Upper lobe of right lung (tissue), 1 donor: ENCODE results near the gene CASKIN1. TPM values are rescaled to one million over a fixed set of nuclear protein-coding genes. Genes with fewer than 3 reads are reported as not detected.

Experiments used
- ATAC-seq: fragments of 200-7000 bp; cut with Tn5 transposase; one replicate; pipeline ENCODE4 v1.9.1; 2020; ENCODE audit warnings: mild to moderate bottlenecking, moderate library complexity
- DNase-seq: peaks from one replicate; pipeline ENCODE4 v3.0.0-alpha.2; 2020
- H3K27ac ChIP-seq: fragments of 200-600 bp; one replicate; pipeline ENCODE4 v1.8.0; 2022
- H3K27me3 ChIP-seq: fragments of 200-600 bp; one replicate; pipeline ENCODE4 v1.8.0; 2022; ENCODE audit warnings: mild to moderate bottlenecking
- H3K36me3 ChIP-seq: fragments of 200-600 bp; one replicate; pipeline ENCODE4 v1.8.0; 2022
- H3K4me1 ChIP-seq: fragments of 200-600 bp; one replicate; pipeline ENCODE4 v1.8.0; 2022
- H3K4me3 ChIP-seq: fragments of 200-600 bp; one replicate; pipeline ENCODE4 v1.8.0; 2022; ENCODE audit warnings: mild to moderate bottlenecking
- H3K9me3 ChIP-seq: fragments of 200-600 bp; one replicate; pipeline ENCODE4 v1.8.0; 2022
- intact Hi-C: fragments of 100-400 bp; cut with DNase I; formaldehyde crosslinking; loops from one replicate; pipeline ENCODE4 v1.11.0; 2022
- total RNA-seq: library from RNA; stranded (reverse); fragmentation: NEBNext Ultra II Directional; extraction: Animal tissue kit (Norgen Biotek cat#: 25700); gene quantifications from one replicate; pipeline ENCODE4 v1.2.1, GENCODE V29; 2021
- TF ChIP-seq, protein P1 (sequence below): fragments of 200-600 bp; IDR thresholded peaks from one replicate; pipeline ENCODE4 v1.8.0; 2022; ENCODE audit warnings: antibody characterized with exemption
- donor health status: DM: no; HTN: yes; CAD: no; lungs with severe emphysema.

Gene CASKIN1
- total RNA-seq, 1 donor from 2014 or later, result 0.06 TPM

DNA sequence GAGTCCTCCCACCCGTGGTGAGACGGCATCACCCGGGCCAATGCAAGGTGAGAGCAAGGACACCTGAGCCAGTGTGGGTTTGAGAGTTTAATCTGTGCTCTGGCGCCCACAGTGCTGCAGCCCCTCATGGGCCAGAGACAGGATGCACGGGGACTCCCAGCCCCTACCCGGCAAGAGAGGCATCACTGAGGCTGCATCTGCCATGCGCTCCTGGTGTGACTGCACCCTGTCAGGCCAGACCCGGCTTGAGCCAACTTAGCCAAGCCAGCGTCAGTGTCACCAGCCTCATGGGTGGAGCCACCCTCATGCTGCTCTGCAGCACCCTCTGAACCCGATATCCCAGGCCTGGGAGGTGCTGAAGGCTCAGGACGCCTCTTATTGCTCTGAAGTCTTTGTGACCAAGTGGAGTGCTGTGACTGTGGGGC, 15.5 kb upstream of the CASKIN1 start:
- intact Hi-C loops, result no loop called here
- TF ChIP-seq, protein P1, sequence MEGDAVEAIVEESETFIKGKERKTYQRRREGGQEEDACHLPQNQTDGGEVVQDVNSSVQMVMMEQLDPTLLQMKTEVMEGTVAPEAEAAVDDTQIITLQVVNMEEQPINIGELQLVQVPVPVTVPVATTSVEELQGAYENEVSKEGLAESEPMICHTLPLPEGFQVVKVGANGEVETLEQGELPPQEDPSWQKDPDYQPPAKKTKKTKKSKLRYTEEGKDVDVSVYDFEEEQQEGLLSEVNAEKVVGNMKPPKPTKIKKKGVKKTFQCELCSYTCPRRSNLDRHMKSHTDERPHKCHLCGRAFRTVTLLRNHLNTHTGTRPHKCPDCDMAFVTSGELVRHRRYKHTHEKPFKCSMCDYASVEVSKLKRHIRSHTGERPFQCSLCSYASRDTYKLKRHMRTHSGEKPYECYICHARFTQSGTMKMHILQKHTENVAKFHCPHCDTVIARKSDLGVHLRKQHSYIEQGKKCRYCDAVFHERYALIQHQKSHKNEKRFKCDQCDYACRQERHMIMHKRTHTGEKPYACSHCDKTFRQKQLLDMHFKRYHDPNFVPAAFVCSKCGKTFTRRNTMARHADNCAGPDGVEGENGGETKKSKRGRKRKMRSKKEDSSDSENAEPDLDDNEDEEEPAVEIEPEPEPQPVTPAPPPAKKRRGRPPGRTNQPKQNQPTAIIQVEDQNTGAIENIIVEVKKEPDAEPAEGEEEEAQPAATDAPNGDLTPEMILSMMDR, result no peak
- H3K4me3 ChIP-seq, result no peak overlapping the region
- no peak for DNase-seq
- peaks cover 24% of the 10 kb centered on the region for H3K4me1 ChIP-seq
- peak overlapping the region; percentile 82 for H3K27ac ChIP-seq
- peaks cover 30% of the 10 kb centered on the region for H3K36me3 ChIP-seq
- H3K9me3 ChIP-seq, result no peaks in the 10 kb centered on the region
- H3K27me3 ChIP-seq, result no peaks in the 10 kb centered on the region
- no peak for ATAC-seq

DNA sequence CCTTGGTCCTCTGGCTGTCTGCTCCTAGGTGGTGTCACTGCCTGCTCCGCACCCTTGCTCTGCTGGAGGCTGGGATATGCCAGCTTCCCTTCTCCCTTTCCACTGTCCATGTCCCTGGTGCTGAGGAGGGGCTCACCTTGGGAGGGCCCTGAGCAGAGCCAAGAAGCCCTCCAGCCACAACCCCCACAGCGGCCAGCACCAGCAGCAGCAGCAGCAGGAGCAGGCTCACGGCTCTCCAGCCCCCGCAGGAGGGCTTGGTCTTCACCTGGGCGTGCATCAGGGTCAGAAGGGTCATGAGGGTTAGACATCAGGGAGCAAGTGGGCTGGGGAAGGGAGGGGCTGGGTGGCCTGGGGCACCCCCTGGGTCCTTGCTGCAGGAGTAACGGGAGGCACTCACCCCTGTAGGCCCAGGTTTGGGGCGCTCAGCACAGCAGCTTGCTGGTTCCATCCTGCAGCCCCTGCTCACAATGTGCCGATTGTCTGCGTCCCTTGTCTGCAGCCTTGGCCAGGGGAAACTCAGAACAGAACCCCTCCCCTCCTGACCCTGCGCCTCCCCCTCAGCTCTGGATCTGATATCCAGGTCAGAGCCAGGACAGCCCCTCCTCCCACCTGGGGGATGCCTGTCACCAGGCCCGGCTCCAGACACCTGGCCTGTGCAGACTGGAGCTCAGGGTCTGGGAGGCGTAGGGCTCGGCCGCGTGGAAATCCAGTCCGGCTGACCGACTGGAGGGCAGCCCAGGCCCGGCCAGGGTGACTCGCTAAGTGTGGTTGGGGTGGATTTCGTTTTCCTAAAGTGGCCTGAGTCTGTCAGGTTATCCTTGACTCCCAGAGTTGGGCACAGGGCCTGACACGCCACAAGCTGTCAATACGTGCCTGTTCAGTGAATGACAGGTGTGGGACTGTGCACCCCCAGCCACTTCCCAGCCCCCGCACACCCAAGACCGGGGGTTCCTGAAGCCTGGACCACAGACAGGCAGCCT, 14.3 kb upstream of the CASKIN1 start, which contains the start of gene BRICD5:
Gene BRICD5, minus strand, starts transcription at position 478 of the 980 bp plus-strand sequence. Its CDS starts 30 bp downstream, at position 448.
- peaks cover 36% of the 10 kb centered on the region for H3K4me1 ChIP-seq
- DNase-seq (no peak), ATAC-seq (no peak)
- intact Hi-C loops, result no loop called here
- no peak within 1 kb of the TSS for H3K27ac ChIP-seq
- TF ChIP-seq, protein P1, result no peak
- no peak within 1 kb of the TSS for H3K4me3 ChIP-seq
- no peaks in the 10 kb centered on the region for H3K9me3 ChIP-seq
- peaks cover 34% of the 10 kb centered on the region for H3K36me3 ChIP-seq
- H3K27me3 ChIP-seq, result no peaks in the 10 kb centered on the region

GRCh38 chr16:2210009-2210332, 13.6 kb upstream of the CASKIN1 start:
- Histone ChIP-seq H3K27ac (no peak overlapping the region), H3K9me3 (no peaks in the 10 kb centered on the region), H3K36me3 (peaks cover 34% of the 10 kb centered on the region), H3K27me3 (no peaks in the 10 kb centered on the region), H3K4me3 (no peak overlapping the region), H3K4me1 (peaks cover 36% of the 10 kb centered on the region)
- intact Hi-C loops, result no loop called here
- TF ChIP-seq, protein P1, result no peak
- no peak for ATAC-seq
- DNase-seq, result no peak

GRCh38 chr16:2209258-2210008, 13.0 kb upstream of the CASKIN1 start:
- TF ChIP-seq, protein P1, result no peak
- H3K27me3 ChIP-seq, result no peaks in the 10 kb centered on the region
- H3K4me1 ChIP-seq, result peaks cover 41% of the 10 kb centered on the region
- no peaks in the 10 kb centered on the region for H3K9me3 ChIP-seq
- H3K27ac ChIP-seq, result no peak overlapping the region
- H3K36me3 ChIP-seq, result peaks cover 34% of the 10 kb centered on the region
- no peak for DNase-seq
- no peak for ATAC-seq
- intact Hi-C loops, result no loop called here
- H3K4me3 ChIP-seq, result no peak overlapping the region

DNA sequence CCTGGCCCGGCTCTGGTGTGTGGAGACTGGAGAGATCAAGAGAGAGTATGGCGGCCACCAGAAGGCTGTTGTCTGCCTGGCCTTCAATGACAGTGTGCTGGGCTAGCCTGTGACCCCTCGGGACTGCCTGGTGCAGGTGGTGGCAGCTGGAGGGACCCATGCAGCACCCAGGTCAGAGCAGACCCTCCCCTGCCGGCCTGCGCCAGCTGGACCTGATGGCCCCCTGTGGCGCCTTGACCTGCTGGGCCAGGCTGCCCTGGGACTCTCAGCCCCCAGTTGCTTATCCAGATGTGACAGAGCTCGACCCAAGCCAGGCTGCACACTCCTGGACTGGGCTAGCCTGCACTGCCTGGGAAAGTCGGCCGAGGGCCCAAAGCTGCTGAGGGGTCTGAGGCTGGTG, 12.4 kb upstream of the CASKIN1 start:
- Histone ChIP-seq H3K4me3 (no peak overlapping the region), H3K9me3 (no peaks in the 10 kb centered on the region), H3K36me3 (peaks cover 34% of the 10 kb centered on the region), H3K27me3 (no peaks in the 10 kb centered on the region), H3K27ac (no peak overlapping the region), H3K4me1 (peaks cover 38% of the 10 kb centered on the region)
- no peak for ATAC-seq
- TF ChIP-seq, protein P1, result no peak
- no peak for DNase-seq
- intact Hi-C loops, result no loop called here
